ENCODE results near the gene GP1BB. TPM values are rescaled to one million over a fixed set of nuclear protein-coding genes. Genes with fewer than 3 reads are reported as not detected.
A peak's percentile ranks its signal among the peaks of the same experiment; 100 is the strongest.

Gene GP1BB
- total and polyA plus RNA-seq, 5 donors, result 9.0 to 29.5 TPM; not detected in 3

DNA sequence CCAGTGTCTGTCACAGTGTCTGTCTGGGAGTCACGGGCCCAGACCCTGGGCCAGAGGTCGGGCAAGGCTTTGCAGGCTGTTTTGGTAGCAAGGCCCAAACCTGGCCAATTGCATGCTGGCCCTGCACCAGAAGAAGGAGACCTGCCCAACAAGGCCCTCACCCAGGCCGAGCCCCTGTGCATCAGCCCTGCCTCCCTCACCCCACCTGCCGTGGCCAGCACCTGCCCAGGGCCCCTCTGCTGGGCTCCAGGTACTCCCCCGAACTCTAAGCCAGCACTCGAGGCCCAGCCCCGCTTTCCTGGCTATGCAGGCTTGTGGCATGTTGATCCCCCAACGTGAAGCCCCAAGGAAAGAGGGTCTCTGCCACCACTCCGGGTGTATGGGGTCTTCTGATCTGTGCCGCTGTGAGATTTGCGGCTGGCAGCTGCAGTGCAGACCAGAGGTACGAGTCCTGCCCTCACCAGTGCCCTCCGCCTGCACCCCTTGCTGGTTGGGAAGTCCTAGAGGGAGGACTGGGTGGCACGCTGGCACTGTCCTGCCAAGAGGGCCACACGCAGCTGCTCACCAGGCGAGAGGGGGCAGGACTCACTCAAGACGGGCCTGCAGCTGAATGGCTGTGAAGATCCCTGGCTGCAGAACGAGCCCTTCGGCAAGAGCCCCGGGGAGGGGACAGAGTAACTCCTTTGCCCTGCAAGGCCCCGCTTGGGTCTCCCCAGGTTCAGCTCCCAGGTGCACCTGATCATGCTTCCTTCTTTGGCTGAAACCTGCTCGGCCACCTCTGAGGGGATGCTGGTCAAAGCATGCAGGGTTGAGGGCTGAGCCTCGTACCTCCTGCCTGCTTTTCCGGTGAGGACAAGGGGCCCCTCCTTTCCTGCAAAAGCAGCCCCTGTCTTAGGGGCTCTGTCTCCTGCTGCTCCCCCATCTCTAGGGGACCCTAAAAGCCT, 15.7 kb upstream of the GP1BB start:
- no peak for ATAC-seq
- intact Hi-C loops (cut with DNase I), result no loop called here
- peak in 1 of 3 donors; percentile 46 for DNase-seq

GRCh38 chr22:19708321-19709011, 14.9 kb upstream of the GP1BB start:
- no peak overlapping the region for H3K4me3 ChIP-seq (ENCODE audit: low read length)
- intact Hi-C loops (cut with DNase I), result no loop called here
- H3K27ac ChIP-seq (ENCODE audit: low read length), result no peak overlapping the region
- no peaks in the 10 kb centered on the region for H3K9me3 ChIP-seq (ENCODE audit: control insufficient read depth, low read length)
- H3K27me3 ChIP-seq (ENCODE audit: control insufficient read depth, insufficient read depth), result no peaks in the 10 kb centered on the region
- H3K4me1 ChIP-seq (ENCODE audit: control insufficient read depth, insufficient read depth, low read length), result no peaks in the 10 kb centered on the region
- 68% methylated on average over 20 of the region's 20 CpGs for WGBS
- peak; percentile 8 to 9 for ATAC-seq
- DNase-seq, result peak in 2 of 3 donors; percentile 57 to 75

More for the DNA sequence above, 15.7 kb upstream of the GP1BB start:
- no peaks in the 10 kb centered on the region for H3K27me3 ChIP-seq (ENCODE audit: control insufficient read depth, insufficient read depth)
- H3K4me1 ChIP-seq (ENCODE audit: control insufficient read depth, insufficient read depth, low read length), result no peaks in the 10 kb centered on the region
- no peak overlapping the region for H3K4me3 ChIP-seq (ENCODE audit: low read length)
- 87% methylated on average over 24 of the region's 24 CpGs for WGBS
- no peak overlapping the region for H3K27ac ChIP-seq (ENCODE audit: low read length)
- H3K9me3 ChIP-seq (ENCODE audit: control insufficient read depth, low read length), result no peaks in the 10 kb centered on the region

GRCh38 chr22:19709063-19709769, 14.1 kb upstream of the GP1BB start:
- WGBS, result 48% methylated on average over 19 of the region's 19 CpGs
- DNase-seq (peak; percentile 82 to 89 (median 87)), ATAC-seq (peak; percentile 66 to 70)
- Histone ChIP-seq H3K4me3 (ENCODE audit: low read length) (no peak overlapping the region), H3K9me3 (ENCODE audit: control insufficient read depth, low read length) (no peaks in the 10 kb centered on the region), H3K27me3 (ENCODE audit: control insufficient read depth, insufficient read depth) (no peaks in the 10 kb centered on the region), H3K4me1 (ENCODE audit: control insufficient read depth, insufficient read depth, low read length) (no peaks in the 10 kb centered on the region), H3K27ac (ENCODE audit: low read length) (no peak overlapping the region)
- intact Hi-C loops (cut with DNase I), result no loop called here

DNA sequence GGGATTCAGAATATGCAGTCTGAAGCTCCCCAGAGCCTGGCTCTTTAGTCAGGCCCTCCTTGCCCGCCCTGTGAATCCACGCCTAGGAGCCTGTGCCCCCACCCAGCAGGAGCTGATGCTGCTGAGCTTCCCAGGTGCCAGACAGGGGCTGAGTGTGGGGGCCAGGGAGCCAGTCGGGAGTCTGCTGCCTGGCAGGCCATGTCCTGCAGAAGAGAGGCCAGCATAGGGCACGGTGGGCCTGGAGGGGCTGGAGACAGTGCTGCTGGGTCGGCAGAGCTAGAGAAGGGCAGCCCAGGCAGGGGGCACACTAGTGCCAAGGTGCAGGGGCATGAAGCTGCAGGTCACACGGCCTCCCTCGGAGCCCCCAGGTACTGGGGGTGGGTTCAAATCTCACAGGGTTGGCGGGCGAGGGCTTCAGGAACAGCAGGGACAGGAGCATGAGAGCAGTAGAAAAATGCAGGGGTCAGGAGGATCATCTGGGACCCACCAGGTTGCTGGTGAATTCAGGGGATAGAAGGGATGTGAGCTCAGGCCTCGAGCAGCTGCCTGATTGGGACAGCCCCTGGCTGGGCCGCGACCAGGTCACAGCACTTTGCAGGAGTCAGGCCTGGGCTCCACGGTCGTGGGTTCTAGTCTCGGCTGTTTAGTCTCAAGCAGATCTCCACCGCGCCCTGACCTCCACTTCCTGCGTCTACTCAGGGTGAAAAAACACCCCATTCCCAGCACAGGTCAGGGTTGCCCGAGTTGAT, 13.1 kb upstream of the GP1BB start:
- Histone ChIP-seq H3K9me3 (ENCODE audit: control insufficient read depth, low read length) (no peaks in the 10 kb centered on the region), H3K27ac (ENCODE audit: low read length) (no peak overlapping the region), H3K4me1 (ENCODE audit: control insufficient read depth, insufficient read depth, low read length) (no peaks in the 10 kb centered on the region), H3K4me3 (ENCODE audit: low read length) (no peak overlapping the region), H3K27me3 (ENCODE audit: control insufficient read depth, insufficient read depth) (no peaks in the 10 kb centered on the region)
- intact Hi-C loops (cut with DNase I), result no loop called here
- ATAC-seq, result no peak
- DNase-seq, result peak in 1 of 3 donors; percentile 59
- 84% methylated on average over 19 of the region's 19 CpGs for WGBS

DNA sequence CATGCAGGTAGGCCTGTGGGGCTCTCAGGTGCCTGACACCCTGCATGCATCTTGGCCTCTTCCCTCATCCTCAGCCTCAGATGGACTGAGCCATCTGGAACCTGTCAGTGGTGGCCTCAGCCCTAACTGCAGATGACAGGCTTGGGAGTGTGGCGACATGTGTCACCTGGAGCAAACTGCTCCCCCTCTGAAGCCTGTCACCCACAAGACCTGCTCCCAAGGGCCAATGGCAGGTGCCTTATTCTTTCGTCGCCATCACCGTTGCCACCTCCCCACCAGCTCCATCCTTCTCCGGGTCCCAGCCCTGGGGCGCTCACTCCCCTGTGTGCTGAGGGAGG, 12.6 kb upstream of the GP1BB start:
- Histone ChIP-seq H3K27ac (ENCODE audit: low read length) (no peak overlapping the region), H3K27me3 (ENCODE audit: control insufficient read depth, insufficient read depth) (no peaks in the 10 kb centered on the region), H3K9me3 (ENCODE audit: control insufficient read depth, low read length) (no peaks in the 10 kb centered on the region), H3K4me1 (ENCODE audit: control insufficient read depth, insufficient read depth, low read length) (no peaks in the 10 kb centered on the region), H3K4me3 (ENCODE audit: low read length) (no peak overlapping the region)
- no peak for ATAC-seq
- intact Hi-C loops (cut with DNase I), result no loop called here
- no peak for DNase-seq
- WGBS, result 91% methylated on average over 6 of the region's 6 CpGs

GRCh38 chr22:19713245-19713644, 10.1 kb upstream of the GP1BB start:
- WGBS, result 90% methylated on average over 13 of the region's 13 CpGs
- no peak for ATAC-seq
- Histone ChIP-seq H3K4me3 (ENCODE audit: low read length) (no peak overlapping the region), H3K27me3 (ENCODE audit: control insufficient read depth, insufficient read depth) (no peaks in the 10 kb centered on the region), H3K9me3 (ENCODE audit: control insufficient read depth, low read length) (no peaks in the 10 kb centered on the region), H3K27ac (ENCODE audit: low read length) (no peak overlapping the region), H3K4me1 (ENCODE audit: control insufficient read depth, insufficient read depth, low read length) (no peaks in the 10 kb centered on the region)
- intact Hi-C loops (cut with DNase I), result no loop called here
- peak in 2 of 3 donors; percentile 30 to 44 for DNase-seq

GRCh38 chr22:19713650-19714311, 9.6 kb upstream of the GP1BB start:
- no peaks in the 10 kb centered on the region for H3K27me3 ChIP-seq (ENCODE audit: control insufficient read depth, insufficient read depth)
- intact Hi-C loops (cut with DNase I), result no loop called here
- WGBS, result 19% methylated on average over 38 of the region's 38 CpGs
- peak in 2 of 3 donors; percentile 77 for DNase-seq
- H3K4me1 ChIP-seq (ENCODE audit: control insufficient read depth, insufficient read depth, low read length), result no peaks in the 10 kb centered on the region
- no peak for ATAC-seq
- H3K4me3 ChIP-seq (ENCODE audit: low read length), result peak overlapping the region; percentile 69
- H3K9me3 ChIP-seq (ENCODE audit: control insufficient read depth, low read length), result no peaks in the 10 kb centered on the region
- H3K27ac ChIP-seq (ENCODE audit: low read length), result no peak overlapping the region

GRCh38 chr22:19714312-19715187, 8.8 kb upstream of the GP1BB start, which contains the start of gene SEPTIN5:
Gene SEPTIN5 (plus strand): TSS chr22:19714503. CDS start chr22:19714589, 86 bp downstream.
- no peaks in the 10 kb centered on the region for H3K4me1 ChIP-seq (ENCODE audit: control insufficient read depth, insufficient read depth, low read length)
- peak within 1 kb of the TSS; percentile 69 for H3K4me3 ChIP-seq (ENCODE audit: low read length)
- H3K27ac ChIP-seq (ENCODE audit: low read length), result no peak within 1 kb of the TSS
- intact Hi-C loops (cut with DNase I), result loop anchor here in 3 of 4 donors (5.0 kb wide), 2 partner anchors 32 to 37 kb away; no protein-coding TSS in a partner anchor
- no peaks in the 10 kb centered on the region for H3K27me3 ChIP-seq (ENCODE audit: control insufficient read depth, insufficient read depth)
- no peak for ATAC-seq
- peak in 2 of 3 donors; percentile 70 to 75 for DNase-seq
- H3K9me3 ChIP-seq (ENCODE audit: control insufficient read depth, low read length), result no peaks in the 10 kb centered on the region
- WGBS, result 2% methylated on average over 91 of the region's 106 CpGs

- DNase-seq (peak in 2 of 3 donors; percentile 33 to 54), ATAC-seq (no peak)
- Histone ChIP-seq H3K4me3 (ENCODE audit: low read length) (no peak overlapping the region), H3K4me1 (ENCODE audit: control insufficient read depth, insufficient read depth, low read length) (no peaks in the 10 kb centered on the region), H3K27me3 (ENCODE audit: control insufficient read depth, insufficient read depth) (no peaks in the 10 kb centered on the region), H3K9me3 (ENCODE audit: control insufficient read depth, low read length) (no peaks in the 10 kb centered on the region), H3K27ac (ENCODE audit: low read length) (no peak overlapping the region)
- intact Hi-C loops (cut with DNase I), result loop anchor here in 3 of 4 donors (5.0 kb wide), 2 partner anchors 33 to 38 kb away; no protein-coding TSS in a partner anchor
- WGBS, result 82% methylated on average over 4 of the region's 4 CpGs
Observed at GRCh38 chr22:19715188-19715930, 8.0 kb upstream of the GP1BB start.
